CD4-positive, CD25-positive, alpha-beta regulatory T cell (primary cell): ENCODE measurements around the gene REN. TPM values are rescaled to one million over a fixed set of nuclear protein-coding genes. Genes with fewer than 3 reads are reported as not detected.

ENCODE experiments used
- ATAC-seq, 2 donors: fragments of 150-1000 bp; cut with Tn5 transposase; one replicate each; pipeline ENCODE4 v1.10.0; 2021; ENCODE audit warnings: low read depth in 2 of 2, moderate number of reproducible peaks in 2 of 2, moderate library complexity in 1 of 2
- DNase-seq, 3 donors: peaks; one replicate each; pipeline versions ENCODE4 v3.0.0 to v3.0.0-alpha.2; 2012 to 2022; ENCODE audit warnings: mixed read lengths in 1 of 3
- H3K27ac ChIP-seq: one replicate; pipeline ENCODE4 v1.7.0; 2013; ENCODE audit warnings: mild to moderate bottlenecking, low read length; ENCODE audit not compliant: insufficient read depth, poor library complexity, severe bottlenecking
- H3K27me3 ChIP-seq: one replicate; pipeline ENCODE4 v1.7.0; 2013; ENCODE audit warnings: low read length; ENCODE audit not compliant: control insufficient read depth, insufficient read depth
- H3K36me3 ChIP-seq: one replicate; pipeline ENCODE4 v1.7.0; 2013; ENCODE audit warnings: mild to moderate bottlenecking, low read length, moderate library complexity; ENCODE audit not compliant: control insufficient read depth, insufficient read depth
- H3K4me1 ChIP-seq: 2 replicates; pipeline ENCODE4 v1.7.0; 2013; ENCODE audit warnings: mild to moderate bottlenecking, low read length; ENCODE audit not compliant: insufficient read depth, control insufficient read depth, poor library complexity, severe bottlenecking
- H3K4me3 ChIP-seq: one replicate; pipeline ENCODE4 v1.7.0; 2013; ENCODE audit warnings: low read depth, mild to moderate bottlenecking, low read length, moderate library complexity
- H3K9me3 ChIP-seq, 2 experiments: 1 replicate in 1 of 2; 2 replicates in 1 of 2; pipeline ENCODE4 v1.7.0; 2013; ENCODE audit warnings: low read length in 2 of 2, mild to moderate bottlenecking in 1 of 2, moderate library complexity in 1 of 2; ENCODE audit not compliant: control insufficient read depth in 2 of 2
- H3K27ac Mint-ChIP-seq, 3 donors: one replicate each; pipeline ENCODE4 v1.8.0; 2020 to 2022; ENCODE audit warnings: mild to moderate bottlenecking in 3 of 3, mixed read lengths in 3 of 3, moderate library complexity in 2 of 3
- H3K27me3 Mint-ChIP-seq: one replicate; pipeline ENCODE4 v1.8.0; 2022; ENCODE audit warnings: mild to moderate bottlenecking, mixed read lengths
- H3K36me3 Mint-ChIP-seq: one replicate; pipeline ENCODE4 v1.8.0; 2020; ENCODE audit warnings: mixed read lengths
- H3K4me1 Mint-ChIP-seq, 4 donors: one replicate each; pipeline ENCODE4 v1.8.0; 2020 to 2022; ENCODE audit warnings: mixed read lengths in 4 of 4, mild to moderate bottlenecking in 1 of 4
- H3K4me3 Mint-ChIP-seq, 4 donors: one replicate each; pipeline ENCODE4 v1.8.0; 2020 to 2022; ENCODE audit warnings: mild to moderate bottlenecking in 4 of 4, mixed read lengths in 4 of 4, moderate library complexity in 3 of 4
- H3K9me3 Mint-ChIP-seq, 7 donors: one replicate each; pipeline ENCODE4 v1.8.0; 2020 to 2022; ENCODE audit warnings: mixed read lengths in 7 of 7, mild to moderate bottlenecking in 3 of 7, moderate library complexity in 2 of 7
- polyA plus RNA-seq, 4 donors: library from polyadenylated mRNA; unstranded; fragments of 300-500 nt; fragmentation: Illumina TruSeq; gene quantifications; one replicate each; pipeline ENCODE4 v1.2.3, GENCODE V29; 2021
- total RNA-seq: library from RNA; stranded (reverse); gene quantifications from one replicate; pipeline ENCODE4 v1.2.3, GENCODE V29; 2022

The REN gene
- total and polyA plus RNA-seq, 5 donors from 2014 or later, result not detected

DNA sequence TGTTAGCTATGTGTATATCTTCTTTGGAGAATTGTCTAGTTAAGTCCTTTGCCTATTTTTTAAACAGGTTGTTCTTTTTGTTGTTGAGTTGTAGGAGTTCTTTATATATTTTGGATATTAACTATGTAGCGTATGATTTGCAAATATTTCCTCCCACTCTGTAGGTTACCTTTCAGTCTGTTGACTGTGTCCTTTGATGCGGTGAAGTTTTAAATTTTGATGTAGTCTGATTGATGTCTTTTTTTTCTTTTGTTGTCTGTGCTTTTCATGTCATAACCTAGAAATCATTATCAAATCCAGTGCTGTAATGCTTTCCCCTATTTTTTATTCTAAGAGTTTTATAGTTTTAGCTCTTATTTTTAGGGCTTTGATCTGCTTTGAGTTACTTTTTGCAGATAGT, 38.8 kb upstream of the REN start:
- ATAC-seq, result no peak
- Mint-ChIP-seq H3K4me3 (no peak overlapping the region), H3K27me3 (peaks cover 54% of the 10 kb centered on the region), H3K27ac (no peak overlapping the region), H3K36me3 (no peaks in the 10 kb centered on the region), H3K9me3 (no peaks in the 10 kb centered on the region), H3K4me1 (peaks cover 0 to 4% (median 0%) of the 10 kb centered on the region in 4 donors)
- H3K27ac ChIP-seq, result no peak overlapping the region
- no peaks in the 10 kb centered on the region for H3K36me3 ChIP-seq
- no peak for DNase-seq
- H3K4me1 ChIP-seq, result no peaks in the 10 kb centered on the region
- H3K27me3 ChIP-seq, result peaks cover 19% of the 10 kb centered on the region
- no peaks in the 10 kb centered on the region for H3K9me3 ChIP-seq
- no peak overlapping the region for H3K4me3 ChIP-seq

- Histone ChIP-seq H3K27me3 (peaks cover 15% of the 10 kb centered on the region), H3K9me3 (no peaks in the 10 kb centered on the region), H3K4me1 (no peaks in the 10 kb centered on the region), H3K4me3 (no peak overlapping the region), H3K27ac (no peak overlapping the region), H3K36me3 (no peaks in the 10 kb centered on the region)
- DNase-seq, result no peak
- Mint-ChIP-seq H3K27me3 (peaks cover 46% of the 10 kb centered on the region), H3K27ac (no peak overlapping the region), H3K4me1 (peaks cover 0 to 4% (median 0%) of the 10 kb centered on the region in 4 donors), H3K4me3 (no peak overlapping the region), H3K9me3 (no peaks in the 10 kb centered on the region), H3K36me3 (no peaks in the 10 kb centered on the region)
- no peak for ATAC-seq
Observed at GRCh38 chr1:204203206-204203767, 37.1 kb upstream of the REN start.

- Mint-ChIP-seq H3K9me3 (no peaks in the 10 kb centered on the region), H3K27ac (peak overlapping the region in 1 of 3 donors; percentile 44), H3K36me3 (no peaks in the 10 kb centered on the region), H3K4me3 (no peak overlapping the region), H3K4me1 (peaks cover 0 to 4% (median 0%) of the 10 kb centered on the region in 4 donors), H3K27me3 (peaks cover 40% of the 10 kb centered on the region)
- DNase-seq, result no peak
- Histone ChIP-seq H3K4me1 (no peaks in the 10 kb centered on the region), H3K36me3 (no peaks in the 10 kb centered on the region), H3K9me3 (no peaks in the 10 kb centered on the region), H3K27me3 (peaks cover 13% of the 10 kb centered on the region), H3K27ac (no peak overlapping the region), H3K4me3 (no peak overlapping the region)
- ATAC-seq, result no peak
Observed at GRCh38 chr1:204202481-204202880, 36.3 kb upstream of the REN start.

- Mint-ChIP-seq H3K9me3 (no peaks in the 10 kb centered on the region), H3K27ac (no peak overlapping the region), H3K27me3 (peaks cover 33% of the 10 kb centered on the region), H3K4me1 (no peaks in the 10 kb centered on the region), H3K4me3 (no peak overlapping the region), H3K36me3 (no peaks in the 10 kb centered on the region)
- no peaks in the 10 kb centered on the region for H3K9me3 ChIP-seq
- DNase-seq, result no peak
- H3K27me3 ChIP-seq, result peaks cover 6% of the 10 kb centered on the region
- no peaks in the 10 kb centered on the region for H3K36me3 ChIP-seq
- no peak for ATAC-seq
- H3K27ac ChIP-seq, result no peak overlapping the region
- no peak overlapping the region for H3K4me3 ChIP-seq
- no peaks in the 10 kb centered on the region for H3K4me1 ChIP-seq
Observed at GRCh38 chr1:204201348-204202040, 35.4 kb upstream of the REN start.

- H3K4me3 Mint-ChIP-seq, result no peak overlapping the region
- ATAC-seq, result no peak
- H3K27me3 ChIP-seq, result no peaks in the 10 kb centered on the region
Observed at GRCh38 chr1:204199579-204199978, 33.4 kb upstream of the REN start.

DNA sequence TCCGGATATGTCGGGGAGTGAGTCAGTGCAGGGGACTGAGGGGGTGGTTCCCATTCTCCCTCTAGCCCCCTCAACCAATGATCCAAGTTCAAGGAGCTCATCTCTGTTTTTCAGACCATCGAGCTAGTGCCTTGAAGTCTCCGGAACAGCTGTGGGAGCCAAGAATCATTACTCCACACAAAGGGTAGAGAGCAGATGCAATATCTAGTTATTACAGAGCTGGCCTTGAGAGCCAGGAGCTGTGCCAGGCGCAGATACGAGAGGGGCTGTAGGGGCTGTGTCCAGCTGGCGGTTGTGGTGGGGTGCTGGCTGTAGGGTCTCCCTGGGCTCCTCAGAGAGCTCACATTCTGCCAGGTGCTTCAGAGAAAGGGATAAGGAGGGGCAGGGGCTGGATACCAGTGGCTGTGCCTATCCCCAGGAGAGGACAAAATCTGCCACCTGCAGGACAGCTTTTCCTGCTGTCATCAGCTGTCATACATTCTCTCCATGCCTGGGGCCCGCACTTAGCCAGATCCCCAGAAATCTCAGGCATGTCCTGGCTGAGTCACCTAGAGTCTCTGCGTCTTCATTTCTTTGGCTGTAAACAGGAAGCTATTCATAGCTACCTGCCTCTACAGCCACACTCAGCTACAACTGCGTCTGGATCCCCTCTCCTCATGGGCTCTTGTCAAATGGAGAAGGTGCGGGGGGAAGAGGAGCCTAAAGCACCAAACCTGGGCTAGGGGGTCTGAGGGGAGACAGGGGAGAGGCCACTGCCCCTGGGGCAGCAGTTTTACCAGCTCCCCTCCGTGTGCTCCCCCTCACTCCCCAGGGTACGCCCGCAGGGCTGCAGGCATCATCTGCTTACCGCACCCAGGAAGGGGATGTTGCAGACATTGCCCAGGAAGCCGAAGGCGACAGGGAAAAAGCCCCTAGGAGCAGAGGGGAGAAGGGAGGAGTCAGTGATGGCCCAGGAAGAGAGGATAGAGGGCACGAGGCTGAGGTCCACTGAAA, 32.5 kb upstream of the REN start:
- ATAC-seq, result no peak
- no peaks in the 10 kb centered on the region for H3K36me3 Mint-ChIP-seq
- DNase-seq, result no peak
- Histone ChIP-seq H3K27ac (no peak overlapping the region), H3K36me3 (no peaks in the 10 kb centered on the region), H3K4me3 (no peak overlapping the region), H3K9me3 (no peaks in the 10 kb centered on the region), H3K27me3 (no peaks in the 10 kb centered on the region), H3K4me1 (no peaks in the 10 kb centered on the region)
- H3K4me3 Mint-ChIP-seq, result no peak overlapping the region
- H3K4me1 Mint-ChIP-seq, result peaks cover 0 to 8% (median 0%) of the 10 kb centered on the region in 4 donors
- H3K9me3 Mint-ChIP-seq, result peaks cover 0 to 5% (median 0%) of the 10 kb centered on the region in 7 donors
- H3K27ac Mint-ChIP-seq, result peak overlapping the region in 1 of 3 donors; percentile 14
- peaks cover 16% of the 10 kb centered on the region for H3K27me3 Mint-ChIP-seq

More at GRCh38 chr1:204199579-204199978, 33.4 kb upstream of the REN start:
- no peaks in the 10 kb centered on the region for H3K9me3 ChIP-seq
- no peaks in the 10 kb centered on the region for H3K36me3 Mint-ChIP-seq
- DNase-seq, result no peak
- peaks cover 0 to 6% (median 0%) of the 10 kb centered on the region in 4 donors for H3K4me1 Mint-ChIP-seq
- H3K9me3 Mint-ChIP-seq, result peaks cover 0 to 5% (median 0%) of the 10 kb centered on the region in 7 donors
- H3K27ac ChIP-seq, result no peak overlapping the region
- H3K4me3 ChIP-seq, result no peak overlapping the region
- no peak overlapping the region for H3K27ac Mint-ChIP-seq
- H3K4me1 ChIP-seq, result no peaks in the 10 kb centered on the region
- H3K36me3 ChIP-seq, result no peaks in the 10 kb centered on the region
- H3K27me3 Mint-ChIP-seq, result peaks cover 19% of the 10 kb centered on the region

DNA sequence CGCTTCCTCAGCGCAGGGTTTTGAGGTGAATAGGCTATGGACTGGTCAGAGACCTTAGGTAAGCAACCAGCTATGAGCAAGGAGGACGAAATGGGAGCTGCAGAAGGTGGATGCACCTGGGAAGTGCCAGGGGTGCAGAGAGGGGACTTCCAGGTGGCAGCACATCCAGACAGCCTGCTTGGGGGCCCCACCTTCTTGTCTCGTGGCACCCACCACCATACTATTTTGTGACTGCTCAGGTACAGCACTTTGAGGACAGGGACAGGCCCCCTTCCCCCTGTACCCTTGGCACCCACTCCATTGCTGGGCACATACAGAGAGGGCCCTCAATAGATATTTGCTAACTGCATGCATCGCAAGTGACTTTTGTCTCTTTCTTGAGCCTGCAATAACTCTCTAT, 30.9 kb upstream of the REN start:
- no peak overlapping the region for H3K27ac Mint-ChIP-seq
- ATAC-seq (no peak), DNase-seq (no peak)
- Histone ChIP-seq H3K9me3 (no peaks in the 10 kb centered on the region), H3K36me3 (no peaks in the 10 kb centered on the region), H3K27ac (no peak overlapping the region), H3K27me3 (no peaks in the 10 kb centered on the region), H3K4me3 (no peak overlapping the region), H3K4me1 (no peaks in the 10 kb centered on the region)
- H3K27me3 Mint-ChIP-seq, result peaks cover 23% of the 10 kb centered on the region
- H3K36me3 Mint-ChIP-seq, result no peaks in the 10 kb centered on the region
- H3K4me1 Mint-ChIP-seq, result peaks cover 0 to 8% (median 0%) of the 10 kb centered on the region in 4 donors
- peaks cover 0 to 5% (median 0%) of the 10 kb centered on the region in 7 donors for H3K9me3 Mint-ChIP-seq
- no peak overlapping the region for H3K4me3 Mint-ChIP-seq
